GM12865 (cell line): Measurements from ENCODE around the gene PRKN.

Experiments
- DNase-seq: peaks from one replicate; pipeline ENCODE4 v3.0.0; 2010; ENCODE audit warnings: low read depth
- H3K4me3 ChIP-seq: 2 replicates; pipeline ENCODE4 v1.5.1; 2011; ENCODE audit warnings: mild to moderate bottlenecking, low read depth, low read length, control low read depth
- TF ChIP-seq, protein P1 (sequence below): IDR thresholded peaks from 2 replicates; pipeline ENCODE4 v1.5.1; 2011; ENCODE audit warnings: low read length, control low read depth, low read depth, inconsistent platforms; ENCODE audit not compliant: insufficient read depth; ENCODE audit errors: missing control alignments

Gene PRKN

DNA sequence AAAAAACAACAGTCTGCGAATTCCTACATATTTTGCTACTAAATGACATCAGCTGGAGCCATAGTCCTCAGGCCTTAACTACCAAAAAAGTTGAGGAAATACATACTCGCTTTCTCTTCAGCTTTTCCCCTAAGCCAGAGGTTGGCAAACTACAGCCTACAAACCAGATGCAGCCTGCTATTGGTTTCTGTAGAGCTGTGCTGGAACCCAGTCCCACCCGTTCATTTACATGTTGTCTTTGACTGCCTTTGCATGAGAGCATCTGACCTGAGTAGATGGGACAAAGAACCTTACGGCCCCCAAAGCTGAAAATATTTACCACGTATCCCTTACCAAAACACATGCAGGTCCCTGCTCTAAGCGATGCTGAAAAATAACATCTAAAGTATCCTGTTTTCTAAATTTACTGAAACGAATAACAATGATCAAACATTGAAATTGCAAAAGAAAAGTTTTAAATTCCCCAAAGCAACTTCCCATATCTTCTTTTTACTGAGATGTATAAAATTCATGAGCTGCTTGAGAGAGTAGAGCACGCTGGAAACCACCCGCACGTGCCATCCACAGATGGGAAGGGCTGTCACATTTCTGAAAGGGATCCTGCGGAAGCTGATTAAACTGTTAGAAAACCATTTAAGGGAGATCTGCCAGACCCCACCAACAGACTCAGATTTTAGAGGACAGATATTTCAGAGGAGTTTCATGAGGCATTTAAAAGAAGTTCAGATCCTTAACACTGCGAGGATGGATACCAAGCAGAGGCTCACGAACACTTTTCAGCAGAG, 124.1 kb downstream of the PRKN start:
- H3K4me3 ChIP-seq, result no peak overlapping the region
- TF ChIP-seq, protein P1, sequence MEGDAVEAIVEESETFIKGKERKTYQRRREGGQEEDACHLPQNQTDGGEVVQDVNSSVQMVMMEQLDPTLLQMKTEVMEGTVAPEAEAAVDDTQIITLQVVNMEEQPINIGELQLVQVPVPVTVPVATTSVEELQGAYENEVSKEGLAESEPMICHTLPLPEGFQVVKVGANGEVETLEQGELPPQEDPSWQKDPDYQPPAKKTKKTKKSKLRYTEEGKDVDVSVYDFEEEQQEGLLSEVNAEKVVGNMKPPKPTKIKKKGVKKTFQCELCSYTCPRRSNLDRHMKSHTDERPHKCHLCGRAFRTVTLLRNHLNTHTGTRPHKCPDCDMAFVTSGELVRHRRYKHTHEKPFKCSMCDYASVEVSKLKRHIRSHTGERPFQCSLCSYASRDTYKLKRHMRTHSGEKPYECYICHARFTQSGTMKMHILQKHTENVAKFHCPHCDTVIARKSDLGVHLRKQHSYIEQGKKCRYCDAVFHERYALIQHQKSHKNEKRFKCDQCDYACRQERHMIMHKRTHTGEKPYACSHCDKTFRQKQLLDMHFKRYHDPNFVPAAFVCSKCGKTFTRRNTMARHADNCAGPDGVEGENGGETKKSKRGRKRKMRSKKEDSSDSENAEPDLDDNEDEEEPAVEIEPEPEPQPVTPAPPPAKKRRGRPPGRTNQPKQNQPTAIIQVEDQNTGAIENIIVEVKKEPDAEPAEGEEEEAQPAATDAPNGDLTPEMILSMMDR, result no peak
- DNase-seq, result no peak

DNA sequence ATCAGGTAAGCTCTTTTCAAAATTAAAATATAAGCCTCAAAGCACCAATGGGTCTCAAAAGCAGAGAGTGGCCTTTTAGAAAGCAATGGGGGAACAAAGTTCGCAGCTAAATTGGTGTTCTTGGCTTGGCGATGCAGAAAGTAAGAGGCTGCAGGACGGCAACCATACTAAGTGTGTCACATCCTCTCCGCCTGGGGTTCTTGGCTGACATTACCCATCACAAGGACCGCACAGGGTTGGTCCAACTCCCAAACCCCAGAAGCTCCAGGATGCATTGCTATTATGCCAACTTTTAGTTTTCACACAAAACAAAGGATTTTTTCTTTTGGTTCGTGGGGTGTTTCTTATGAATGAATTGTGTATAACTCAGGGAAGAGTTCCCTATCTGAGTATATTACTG, 124.8 kb downstream of the PRKN start:
- DNase-seq, result no peak
- no peak overlapping the region for H3K4me3 ChIP-seq
- TF ChIP-seq, protein P1, result no peak

DNA sequence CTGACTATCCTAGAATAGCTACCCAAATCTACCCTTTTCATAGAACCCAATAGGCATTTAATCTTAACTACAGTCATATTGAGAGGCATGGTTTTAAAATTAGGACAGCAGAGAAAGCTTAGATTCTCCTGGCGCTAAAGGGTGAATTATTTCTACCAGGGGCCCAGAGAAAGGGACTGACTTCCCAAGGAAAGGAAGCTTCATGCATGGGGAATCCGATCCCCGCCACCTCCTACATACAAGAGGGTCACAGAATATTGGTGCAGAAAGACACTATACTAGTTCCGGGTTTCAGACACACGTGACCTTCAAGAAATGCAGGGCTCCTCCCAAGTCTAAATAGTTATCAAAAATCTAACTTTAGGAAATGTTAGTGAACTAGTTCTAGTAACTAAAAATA, 130.9 kb downstream of the PRKN start:
- TF ChIP-seq, protein P1, result no peak
- no peak overlapping the region for H3K4me3 ChIP-seq
- DNase-seq, result no peak

DNA sequence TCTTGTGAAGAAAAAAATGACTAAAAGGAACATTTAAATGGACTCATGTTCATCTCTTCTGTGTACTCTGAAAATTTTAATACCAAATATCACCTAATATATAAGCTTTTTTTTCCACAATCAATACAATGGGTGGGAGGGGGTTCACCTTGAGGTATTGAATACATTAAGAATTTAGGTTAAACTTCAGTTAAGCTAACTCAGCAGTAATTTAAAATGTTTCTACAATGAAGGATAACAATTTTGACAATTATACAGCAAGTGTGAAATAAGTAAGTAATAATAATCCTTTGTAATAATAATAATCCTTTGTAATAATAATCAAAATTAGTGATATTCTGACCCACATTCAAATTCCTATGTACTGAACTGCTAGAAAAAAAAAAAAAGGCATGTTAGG, 136.0 kb downstream of the PRKN start:
- no peak for DNase-seq
- TF ChIP-seq, protein P1, result no peak
- no peak overlapping the region for H3K4me3 ChIP-seq

DNA sequence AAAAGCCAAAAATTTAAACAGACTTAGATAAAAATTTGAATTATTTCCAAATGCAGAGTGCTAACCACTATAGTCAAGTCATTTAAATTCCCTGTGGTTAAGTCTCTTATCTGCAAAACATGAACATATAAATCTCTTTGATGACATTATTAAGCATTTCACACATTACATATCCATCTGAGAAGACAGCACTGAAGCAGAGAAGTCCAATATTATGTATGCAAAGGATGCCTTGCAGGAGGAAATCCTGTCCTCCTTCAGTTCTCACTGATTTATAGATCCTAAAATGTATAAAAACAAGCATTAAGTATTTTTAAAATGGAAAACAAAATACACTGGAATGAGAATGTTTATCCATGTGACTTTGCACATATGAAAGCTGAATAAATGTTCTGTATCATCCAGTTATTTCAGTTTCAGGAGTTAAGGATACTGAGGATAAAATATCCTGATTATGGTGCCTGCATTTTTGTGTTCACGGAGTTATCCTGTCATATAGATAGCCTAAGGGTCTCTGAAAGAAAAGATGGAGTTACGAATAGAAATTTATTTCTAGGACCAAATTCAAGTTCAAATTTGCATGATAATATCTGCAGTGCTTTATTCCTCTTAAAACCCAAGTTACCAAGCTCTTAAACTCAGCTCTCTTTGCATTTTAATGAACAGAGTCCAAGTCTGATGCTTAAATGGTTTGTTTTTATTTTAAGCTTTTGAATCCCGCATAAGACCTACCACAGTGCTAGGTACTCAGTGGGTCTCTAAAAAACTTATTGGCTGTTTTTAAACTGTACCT, 145.4 kb downstream of the PRKN start:
- DNase-seq, result no peak
- TF ChIP-seq, protein P1, result no peak
- H3K4me3 ChIP-seq, result no peak overlapping the region

DNA sequence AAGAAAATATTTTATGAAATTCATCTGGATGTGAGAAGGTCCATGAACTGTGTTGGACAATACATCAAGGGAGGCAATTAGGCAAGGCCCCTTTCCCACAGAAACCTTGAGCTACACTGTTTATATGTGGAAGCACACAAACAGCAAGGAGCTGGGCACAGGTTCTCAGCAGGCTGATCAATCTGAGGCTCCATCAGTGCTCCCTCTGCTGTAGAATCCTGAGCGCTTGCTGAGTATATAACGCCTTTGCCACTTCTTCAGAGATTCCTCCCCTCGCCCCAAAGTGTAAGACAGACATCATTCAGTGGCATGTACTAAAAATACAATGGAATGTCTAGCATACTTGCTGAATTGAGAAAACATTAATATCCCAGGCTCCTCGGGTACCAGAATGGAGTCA, 146.9 kb downstream of the PRKN start:
- H3K4me3 ChIP-seq, result no peak overlapping the region
- TF ChIP-seq, protein P1, result no peak
- no peak for DNase-seq
